OCI-LY3 (cell line): ENCODE data around the gene APBB2.

Experiments
- H2AFZ ChIP-seq: fragments of 200-600, 300-600 bp; shearing (Covaris generic); 2 replicates; pipeline ENCODE4 v1.6.0; 2014; ENCODE audit warnings: antibody characterized with exemption, low read depth, low read length
- H3K27ac ChIP-seq: fragments of 200-600, 300-600 bp; sonication (generic); 2 replicates; pipeline ENCODE4 v1.5.1; 2014; ENCODE audit warnings: mild to moderate bottlenecking, low read length, moderate library complexity, mixed read lengths
- H3K27me3 ChIP-seq: fragments of 200-600, 300-600 bp; sonication (generic); 2 replicates; pipeline ENCODE4 v1.6.1; 2014; ENCODE audit warnings: low read depth, low read length, mixed read lengths
- H3K36me3 ChIP-seq: fragments of 200-600, 300-600 bp; sonication (generic); replicated peaks from 2 replicates; pipeline ENCODE3; 2014; ENCODE audit warnings: low read depth, low read length, mixed read lengths
- H3K4me1 ChIP-seq: fragments of 300-600, 200-600 bp; sonication (generic); 2 replicates; pipeline ENCODE4 v1.6.1; 2014; ENCODE audit warnings: low read length, mixed read lengths
- H3K4me2 ChIP-seq: fragments of 200-600, 300-600 bp; sonication (generic); 2 replicates; pipeline ENCODE4 v1.6.1; 2014; ENCODE audit warnings: low read length, mixed read lengths
- H3K4me3 ChIP-seq: fragments of 300-600, 200-600 bp; sonication (generic); 2 replicates; pipeline ENCODE4 v1.5.1; 2014; ENCODE audit warnings: antibody characterized with exemption, mild to moderate bottlenecking, low read length, moderate library complexity
- H3K79me2 ChIP-seq: fragments of 300-600, 200-600 bp; shearing (Covaris generic); 2 replicates; pipeline ENCODE4 v1.6.1; 2014; ENCODE audit warnings: mild to moderate bottlenecking, low read length, mixed read lengths
- H3K9ac ChIP-seq: fragments of 300-600, 200-600 bp; shearing (Covaris generic); 2 replicates; pipeline ENCODE4 v1.6.0; 2014; ENCODE audit warnings: mild to moderate bottlenecking, low read length, moderate library complexity
- H3K9me3 ChIP-seq: fragments of 200-600, 300-600 bp; shearing (Covaris generic); 2 replicates; pipeline ENCODE4 v1.6.1; 2014; ENCODE audit warnings: low read length, mixed read lengths; ENCODE audit not compliant: insufficient read depth
- H4K20me1 ChIP-seq: fragments of 200-600, 300-600 bp; sonication (generic); 2 replicates; pipeline ENCODE4 v1.6.1; 2016; ENCODE audit warnings: low read length, mixed read lengths; ENCODE audit not compliant: insufficient read depth
- EZH2phosphoT487 ChIP-seq: fragments of 200-600 bp; shearing (Covaris generic); IDR thresholded peaks from 2 replicates; pipeline ENCODE4 v1.6.1; 2018; ENCODE audit warnings: antibody characterized with exemption, mixed run types, low read depth
- TF ChIP-seq, protein P1 (sequence below): fragments of 200-600, 300-600 bp; sonication (generic); IDR thresholded peaks from 2 replicates; pipeline ENCODE4 v1.5.1; 2014; ENCODE audit warnings: antibody characterized with exemption, low read length, low read depth

Gene APBB2

DNA sequence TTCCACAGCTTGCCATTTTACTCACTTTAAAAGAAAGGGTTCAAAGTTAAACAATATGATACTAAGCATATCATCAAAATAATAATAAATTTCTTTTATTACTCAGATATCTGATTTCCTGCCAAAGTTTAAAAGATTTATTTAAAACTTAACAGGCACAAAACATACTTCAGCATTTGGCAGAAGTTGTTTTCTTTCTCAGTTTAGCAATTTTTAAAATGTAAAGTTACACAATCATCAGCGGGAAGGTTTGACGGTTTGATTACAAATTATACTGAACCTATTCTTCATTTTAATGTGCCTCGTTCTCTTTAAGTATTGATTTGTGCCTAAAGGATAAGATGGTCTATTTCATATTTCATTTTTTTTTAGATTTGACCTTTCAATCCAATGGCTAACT is 227.2 kb downstream of the APBB2 start:
- no peak overlapping the region for H2AFZ ChIP-seq
- H3K4me2 ChIP-seq = no peak overlapping the region
- no peaks in the 10 kb centered on the region for H3K9me3 ChIP-seq
- no peaks in the 10 kb centered on the region for H3K79me2 ChIP-seq
- no peak for TF ChIP-seq EZH2phosphoT487
- TF ChIP-seq, protein P1, sequence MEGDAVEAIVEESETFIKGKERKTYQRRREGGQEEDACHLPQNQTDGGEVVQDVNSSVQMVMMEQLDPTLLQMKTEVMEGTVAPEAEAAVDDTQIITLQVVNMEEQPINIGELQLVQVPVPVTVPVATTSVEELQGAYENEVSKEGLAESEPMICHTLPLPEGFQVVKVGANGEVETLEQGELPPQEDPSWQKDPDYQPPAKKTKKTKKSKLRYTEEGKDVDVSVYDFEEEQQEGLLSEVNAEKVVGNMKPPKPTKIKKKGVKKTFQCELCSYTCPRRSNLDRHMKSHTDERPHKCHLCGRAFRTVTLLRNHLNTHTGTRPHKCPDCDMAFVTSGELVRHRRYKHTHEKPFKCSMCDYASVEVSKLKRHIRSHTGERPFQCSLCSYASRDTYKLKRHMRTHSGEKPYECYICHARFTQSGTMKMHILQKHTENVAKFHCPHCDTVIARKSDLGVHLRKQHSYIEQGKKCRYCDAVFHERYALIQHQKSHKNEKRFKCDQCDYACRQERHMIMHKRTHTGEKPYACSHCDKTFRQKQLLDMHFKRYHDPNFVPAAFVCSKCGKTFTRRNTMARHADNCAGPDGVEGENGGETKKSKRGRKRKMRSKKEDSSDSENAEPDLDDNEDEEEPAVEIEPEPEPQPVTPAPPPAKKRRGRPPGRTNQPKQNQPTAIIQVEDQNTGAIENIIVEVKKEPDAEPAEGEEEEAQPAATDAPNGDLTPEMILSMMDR = no peak
- no peak overlapping the region for H3K9ac ChIP-seq
- H3K27ac ChIP-seq = no peak overlapping the region
- no peaks in the 10 kb centered on the region for H3K36me3 ChIP-seq
- H3K27me3 ChIP-seq = peaks cover 3% of the 10 kb centered on the region; the same call in 1 of the 2 replicates
- no peaks in the 10 kb centered on the region for H4K20me1 ChIP-seq
- H3K4me1 ChIP-seq = no peaks in the 10 kb centered on the region
- H3K4me3 ChIP-seq = no peak overlapping the region

DNA sequence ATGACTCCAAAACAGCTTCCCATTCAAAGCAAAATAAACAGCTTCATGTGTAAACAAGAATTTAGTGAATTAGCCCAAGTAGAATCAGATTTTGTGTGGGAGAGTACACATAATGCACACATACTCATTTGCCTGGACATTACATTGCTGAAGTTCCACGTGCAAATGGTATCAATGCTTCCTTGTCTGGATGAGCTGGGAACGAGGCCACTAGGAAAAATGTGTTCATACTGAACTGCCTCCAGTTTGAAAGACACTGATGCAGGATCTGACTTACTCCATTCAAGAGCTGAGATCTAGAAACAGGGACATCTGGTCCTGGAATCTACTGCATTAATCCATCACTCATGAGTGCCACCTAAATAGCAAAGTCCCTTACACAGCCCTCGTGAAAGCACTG is 228.0 kb downstream of the APBB2 start:
- no peak overlapping the region for H3K9ac ChIP-seq
- TF ChIP-seq, protein P1 = no peak
- no peak overlapping the region for H2AFZ ChIP-seq
- no peaks in the 10 kb centered on the region for H3K4me1 ChIP-seq
- H3K9me3 ChIP-seq = no peaks in the 10 kb centered on the region
- no peak overlapping the region for H3K27ac ChIP-seq
- peaks cover 3% of the 10 kb centered on the region; the same call in 1 of the 2 replicates for H3K27me3 ChIP-seq
- no peaks in the 10 kb centered on the region for H3K36me3 ChIP-seq
- no peak overlapping the region for H3K4me3 ChIP-seq
- H3K4me2 ChIP-seq = no peak overlapping the region
- H4K20me1 ChIP-seq = no peaks in the 10 kb centered on the region
- H3K79me2 ChIP-seq = no peaks in the 10 kb centered on the region

DNA sequence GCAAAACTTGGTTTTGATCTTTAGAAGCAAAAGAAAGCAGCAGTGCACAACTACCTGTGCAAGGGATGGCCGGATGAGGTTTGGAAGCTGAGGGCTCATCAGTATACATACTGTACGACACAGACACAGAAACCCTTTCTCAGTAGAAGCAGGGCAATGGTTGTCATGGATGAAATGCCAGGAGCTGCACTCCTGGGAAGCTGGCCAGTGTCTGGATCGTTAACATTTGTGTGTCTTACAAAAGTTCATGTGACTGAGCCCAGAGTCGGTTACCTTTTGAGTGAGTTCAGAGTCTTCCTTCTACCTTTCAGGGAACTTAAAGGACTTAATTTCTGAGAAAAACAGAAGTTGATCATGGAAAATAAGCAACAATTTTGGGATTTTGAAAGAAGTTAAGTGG is 230.3 kb downstream of the APBB2 start:
- Histone ChIP-seq H3K79me2 (no peaks in the 10 kb centered on the region), H2AFZ (no peak overlapping the region), H3K9ac (no peak overlapping the region), H4K20me1 (no peaks in the 10 kb centered on the region), H3K4me3 (no peak overlapping the region), H3K4me1 (no peaks in the 10 kb centered on the region), H3K27ac (no peak overlapping the region), H3K9me3 (no peaks in the 10 kb centered on the region), H3K36me3 (no peaks in the 10 kb centered on the region), H3K27me3 (peaks cover 3% of the 10 kb centered on the region; the same call in 1 of the 2 replicates), H3K4me2 (no peak overlapping the region)
- TF ChIP-seq EZH2phosphoT487 = no peak
- TF ChIP-seq, protein P1 = no peak

DNA sequence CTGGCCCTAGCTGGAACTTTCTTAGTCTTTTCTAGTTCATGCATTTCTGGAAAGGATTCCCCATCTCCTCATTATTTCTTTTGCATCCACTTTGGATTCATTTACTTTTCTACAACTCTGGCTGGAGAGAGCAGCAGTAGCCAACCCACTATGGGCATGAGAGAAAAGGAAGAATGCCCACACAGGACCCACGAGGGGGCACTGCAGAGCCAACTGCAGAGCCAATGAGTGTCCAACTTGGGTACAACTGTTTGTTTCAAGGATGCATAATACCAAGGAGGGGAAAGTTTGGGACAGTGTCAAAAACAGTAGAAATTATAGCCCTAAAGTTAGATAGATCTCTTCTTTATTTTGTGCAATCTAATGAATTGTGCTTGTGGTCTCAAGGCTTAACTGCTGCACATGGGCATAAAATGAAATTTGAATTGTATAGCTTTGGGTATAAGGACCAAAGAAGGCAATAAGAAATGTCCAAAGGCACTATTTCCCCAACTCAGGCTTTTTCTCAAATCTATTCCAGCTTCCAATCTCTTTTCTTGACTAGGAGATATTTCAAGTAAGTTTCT is 233.9 kb downstream of the APBB2 start:
- no peak overlapping the region for H3K4me2 ChIP-seq

More for the DNA sequence above, 233.9 kb downstream of the APBB2 start:
- Histone ChIP-seq H3K27me3 (peaks cover 12% of the 10 kb centered on the region), H3K79me2 (no peaks in the 10 kb centered on the region), H3K27ac (no peak overlapping the region), H3K36me3 (no peaks in the 10 kb centered on the region), H3K4me1 (no peaks in the 10 kb centered on the region), H2AFZ (no peak overlapping the region), H3K9me3 (no peaks in the 10 kb centered on the region), H3K9ac (no peak overlapping the region), H4K20me1 (no peaks in the 10 kb centered on the region), H3K4me3 (no peak overlapping the region)
- TF ChIP-seq EZH2phosphoT487 = no peak
- TF ChIP-seq, protein P1 = peak; percentile 57
